HG03342 (cell line): ENCODE results near the gene RNPEPL1.

Source experiments
- ATAC-seq: cut with Tn5 transposase; IDR thresholded peaks from one replicate; pipeline ENCODE4 v1.9.1; 2021; ENCODE audit warnings: mild to moderate bottlenecking, moderate library complexity; ENCODE audit not compliant: unreplicated experiment

Gene RNPEPL1

GRCh38 chr2:240622060-240622411, 53.8 kb downstream of the RNPEPL1 start:
- no peak for ATAC-seq

GRCh38 chr2:240622531-240623235, 54.4 kb downstream of the RNPEPL1 start:
- no peak for ATAC-seq

- no peak for ATAC-seq
These were observed 55.3 kb downstream of the RNPEPL1 start for GRCh38 chr2:240623531-240624010.

GRCh38 chr2:240624011-240624949, 56.0 kb downstream of the RNPEPL1 start:
- ATAC-seq: no peak

GRCh38 chr2:240624950-240625621, 56.8 kb downstream of the RNPEPL1 start, which contains the start of gene GPR35:
Gene GPR35 (plus strand): TSS chr2:240625480. CDS start chr2:240629953, 4,473 bp downstream.
- ATAC-seq: no peak

GRCh38 chr2:240626531-240627300, 58.4 kb downstream of the RNPEPL1 start:
- ATAC-seq: no peak

- ATAC-seq: no peak
These were observed 59.6 kb downstream of the RNPEPL1 start for GRCh38 chr2:240627736-240628506.

GRCh38 chr2:240628507-240628807, 60.2 kb downstream of the RNPEPL1 start:
- no peak for ATAC-seq

GRCh38 chr2:240628808-240629618, 60.7 kb downstream of the RNPEPL1 start:
- ATAC-seq: no peak

GRCh38 chr2:240629619-240629967, 61.3 kb downstream of the RNPEPL1 start:
- no peak for ATAC-seq

- no peak for ATAC-seq
These were observed 61.9 kb downstream of the RNPEPL1 start for GRCh38 chr2:240629968-240630770.
